GM23338 (cell line): ENCODE results near the gene CDC25C. TPM values are rescaled to one million over a fixed set of nuclear protein-coding genes. Genes with fewer than 3 reads are reported as not detected.

Experiments used
- ATAC-seq: fragments of 200-7000 bp; cut with Tn5 transposase; 3 replicates; pipeline ENCODE4 v1.9.1; 2020
- DNase-seq: peaks from one replicate; pipeline ENCODE4 v3.0.0-alpha.2; 2015; ENCODE audit warnings: low spot score
- H2AFZ ChIP-seq: fragments of 200-600 bp; sonication (generic); 2 replicates; pipeline ENCODE4 v1.8.0; 2016; ENCODE audit warnings: antibody characterized with exemption, mild to moderate bottlenecking, moderate library complexity
- H3F3A ChIP-seq: fragments of 200-600 bp; sonication (generic); replicated peaks from 2 replicates; pipeline ENCODE4 v1.8.0; 2017; ENCODE audit warnings: antibody characterized with exemption, mixed run types, low read depth
- H3K27ac ChIP-seq: fragments of 200-600 bp; sonication (generic); 2 replicates; pipeline ENCODE4 v1.6.1; 2016; ENCODE audit warnings: low read depth
- H3K27me3 ChIP-seq: fragments of 200-600 bp; sonication (generic); 2 replicates; pipeline ENCODE4 v1.8.0; 2016; ENCODE audit warnings: mild to moderate bottlenecking, mixed run types, moderate library complexity; ENCODE audit not compliant: insufficient read depth
- H3K36me3 ChIP-seq: fragments of 200-600 bp; sonication (generic); 2 replicates; pipeline ENCODE4 v1.8.0; 2016; ENCODE audit warnings: mild to moderate bottlenecking; ENCODE audit not compliant: insufficient read depth
- H3K4me1 ChIP-seq: fragments of 200-600 bp; sonication (generic); 2 replicates; pipeline ENCODE4 v1.8.0; 2016; ENCODE audit warnings: mild to moderate bottlenecking, moderate library complexity; ENCODE audit not compliant: insufficient read depth
- H3K4me2 ChIP-seq: fragments of 200-600 bp; sonication (generic); 2 replicates; pipeline ENCODE4 v1.7.1; 2017; ENCODE audit warnings: mixed run types
- H3K4me3 ChIP-seq: fragments of 200-600 bp; sonication (generic); 2 replicates; pipeline ENCODE4 v1.6.1; 2016; ENCODE audit warnings: mixed run types
- H3K79me2 ChIP-seq: fragments of 200-600 bp; sonication (generic); replicated peaks from 2 replicates; pipeline ENCODE4 v1.8.0; 2017; ENCODE audit warnings: mild to moderate bottlenecking; ENCODE audit not compliant: insufficient read depth
- H3K9me2 ChIP-seq: fragments of 200-600 bp; sonication (generic); 2 replicates; pipeline ENCODE4 v1.8.0; 2017; ENCODE audit not compliant: insufficient read depth
- H4K20me1 ChIP-seq: fragments of 200-600 bp; sonication (generic); replicated peaks from 2 replicates; pipeline ENCODE4 v1.8.0; 2017; ENCODE audit warnings: mild to moderate bottlenecking; ENCODE audit not compliant: insufficient read depth
- H3K27ac Mint-ChIP-seq: 2 replicates; pipeline ENCODE4 v1.8.0; 2020; ENCODE audit warnings: inconsistent platforms, mild to moderate bottlenecking, moderate library complexity, mixed read lengths
- H3K27me3 Mint-ChIP-seq: 3 replicates; pipeline ENCODE4 v1.8.0; 2022; ENCODE audit warnings: low read depth, mild to moderate bottlenecking, moderate library complexity, mixed read lengths, inconsistent platforms; ENCODE audit not compliant: insufficient read depth, poor library complexity
- H3K36me3 Mint-ChIP-seq: 3 replicates; pipeline ENCODE4 v1.8.0; 2021; ENCODE audit warnings: low read depth, mild to moderate bottlenecking, inconsistent platforms, moderate library complexity, mixed read lengths
- H3K4me1 Mint-ChIP-seq: 3 replicates; pipeline ENCODE4 v1.8.0; 2020; ENCODE audit warnings: mild to moderate bottlenecking, inconsistent platforms, mixed read lengths
- H3K4me3 Mint-ChIP-seq: 3 replicates; pipeline ENCODE4 v1.8.0; 2021; ENCODE audit warnings: moderate library complexity, mild to moderate bottlenecking, inconsistent platforms, mixed read lengths
- H3K9me3 Mint-ChIP-seq: 3 replicates; pipeline ENCODE4 v1.8.0; 2020; ENCODE audit warnings: moderate library complexity, mild to moderate bottlenecking, inconsistent platforms, mixed read lengths
- CREB1 ChIP-seq: fragments of 250-450 bp; sonication (Bioruptor Pico); IDR thresholded peaks from 2 replicates; pipeline ENCODE4 v1.5.0; 2020; ENCODE audit warnings: low read depth, mild to moderate bottlenecking, moderate library complexity
- ETS1 ChIP-seq: IDR thresholded peaks from 2 replicates; pipeline ENCODE4 v1.6.1; 2016; ENCODE audit warnings: antibody characterized with exemption
- EZH2 ChIP-seq: fragments of 200-600 bp; sonication (generic); IDR thresholded peaks from one replicate; pipeline ENCODE4 v1.8.0; 2017; ENCODE audit warnings: antibody characterized with exemption, mild to moderate bottlenecking, low read depth; ENCODE audit not compliant: unreplicated experiment
- EZH2phosphoT487 ChIP-seq: fragments of 200-600 bp; sonication (generic); IDR thresholded peaks from one replicate; pipeline ENCODE4 v1.8.1; 2018; ENCODE audit warnings: antibody characterized with exemption; ENCODE audit not compliant: unreplicated experiment
- JUNB ChIP-seq: IDR thresholded peaks from one replicate; pipeline ENCODE4 v1.6.1; 2016; ENCODE audit warnings: antibody characterized with exemption; ENCODE audit not compliant: unreplicated experiment
- POLR2AphosphoS5 ChIP-seq: IDR thresholded peaks from 2 replicates; pipeline ENCODE4 v1.6.1; 2016; ENCODE audit warnings: antibody characterized with exemption, low read depth
- REST ChIP-seq: IDR thresholded peaks from one replicate; pipeline ENCODE4 v1.6.1; 2018; ENCODE audit warnings: antibody characterized with exemption; ENCODE audit not compliant: unreplicated experiment
- STAT1 ChIP-seq: IDR thresholded peaks from one replicate; pipeline ENCODE4 v1.6.1; 2016; ENCODE audit warnings: antibody characterized with exemption; ENCODE audit not compliant: unreplicated experiment
- ZNF114 ChIP-seq: fragments of 250-450 bp; sonication (Bioruptor Pico); IDR thresholded peaks from 2 replicates; pipeline ENCODE4 v1.5.0; 2020; ENCODE audit warnings: mild to moderate bottlenecking, moderate library complexity
- ZNF331 ChIP-seq: fragments of 250-450 bp; sonication (Bioruptor Pico); IDR thresholded peaks from 2 replicates; pipeline ENCODE4 v1.5.0; 2020; ENCODE audit warnings: low read depth, mild to moderate bottlenecking, moderate library complexity
- polyA plus RNA-seq: library from polyadenylated mRNA; unstranded; fragments of >200 nt; fragmentation: Nextera tagmentation; extraction: Ambion mirVana; gene quantifications from 2 replicates; pipeline ENCODE4 v1.2.1, GENCODE V29; 2016
- total RNA-seq: library from RNA; depleted of rRNA; stranded (reverse); fragments of >200 nt; shearing (Covaris generic); gene quantifications from 2 replicates; pipeline ENCODE4 v1.2.3, GENCODE V29; 2014

CDC25C gene
- total and polyA plus RNA-seq, 2 experiments from 2014 or later, result 20.9 to 25.6 TPM

DNA sequence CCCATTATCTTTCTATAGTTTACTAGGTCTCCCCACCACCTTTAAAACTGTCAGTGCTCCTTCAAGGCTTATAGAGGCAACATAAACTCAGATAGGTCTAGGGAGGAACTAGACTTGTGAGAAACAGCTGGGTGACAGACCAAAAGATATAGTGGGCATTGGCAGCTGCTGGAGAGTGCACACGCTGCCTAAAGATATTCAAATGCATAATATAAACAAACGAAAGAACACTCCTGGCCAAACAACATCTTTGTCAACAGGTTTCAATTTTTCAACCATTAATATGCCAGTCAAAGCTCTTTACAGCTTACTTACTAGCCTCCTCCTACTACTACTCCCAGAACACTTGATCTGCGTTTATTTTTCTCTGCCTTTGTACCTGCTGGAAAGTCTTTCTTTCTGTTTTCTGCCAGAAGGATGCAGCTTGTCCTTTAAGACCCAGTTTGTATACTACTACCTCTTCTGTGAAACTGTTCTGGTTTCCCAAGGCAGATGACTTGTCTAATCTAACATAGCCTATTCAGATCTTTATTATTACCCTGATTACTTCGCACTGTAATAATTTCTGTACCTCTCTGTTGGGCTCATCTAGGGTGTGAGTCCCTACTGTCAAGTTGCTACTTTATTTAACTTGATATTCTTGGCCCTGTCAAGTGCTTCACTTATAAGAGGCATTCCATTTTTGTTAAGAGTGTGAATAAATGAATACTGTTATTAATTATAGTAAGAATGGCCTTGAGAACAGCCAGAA, 35.2 kb upstream of the CDC25C start:
- no peaks in the 10 kb centered on the region; the same call in 2 of the 3 replicates for H3K36me3 Mint-ChIP-seq
- H3K27ac Mint-ChIP-seq, result 0 out of 2 replicates have a peak overlapping the region, but pooled peaks have one; percentile 5
- Histone ChIP-seq H3K4me1 (peaks cover 8% of the 10 kb centered on the region; the same call in 1 of the 2 replicates), H3K4me2 (no peak overlapping the region), H3F3A (peaks cover under 1% of the 10 kb centered on the region; the same call in 1 of the 2 replicates), H3K36me3 (no peaks in the 10 kb centered on the region), H3K9me2 (no peaks in the 10 kb centered on the region), H4K20me1 (peaks cover 47% of the 10 kb centered on the region), H3K4me3 (no peak overlapping the region), H3K79me2 (peaks cover 100% of the 10 kb centered on the region), H3K27ac (no peak overlapping the region), H3K27me3 (no peaks in the 10 kb centered on the region), H2AFZ (no peak overlapping the region)
- no peak overlapping the region for H3K4me3 Mint-ChIP-seq
- H3K9me3 Mint-ChIP-seq, result no peaks in the 10 kb centered on the region
- H3K4me1 Mint-ChIP-seq, result no peaks in the 10 kb centered on the region; the same call in 2 of the 3 replicates
- peaks cover 1% of the 10 kb centered on the region for H3K27me3 Mint-ChIP-seq
- DNase-seq (no peak), ATAC-seq (no peak)
- TF ChIP-seq REST (no peak), ZNF114 (no peak), EZH2phosphoT487 (no peak), STAT1 (no peak)

DNA sequence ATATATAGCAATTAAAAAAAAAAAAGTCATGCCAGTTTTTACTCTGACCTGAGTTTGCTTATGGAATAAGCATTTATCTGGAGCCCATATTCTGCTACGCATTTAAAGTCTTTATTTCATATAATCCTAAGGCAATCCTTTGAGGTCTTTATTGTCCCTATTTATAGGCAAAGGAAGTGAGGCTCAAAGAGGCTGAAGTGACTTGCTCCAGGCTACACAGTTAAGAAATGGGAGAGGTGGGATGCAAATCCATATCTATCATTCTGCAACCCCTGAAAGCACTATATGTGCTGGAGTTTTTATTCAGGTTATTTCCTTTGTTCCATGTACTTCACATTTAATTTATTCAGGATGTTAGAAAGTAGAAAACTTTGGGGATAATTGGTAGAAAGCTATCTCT, 33.0 kb upstream of the CDC25C start:
- H3K36me3 Mint-ChIP-seq, result no peaks in the 10 kb centered on the region; the same call in 2 of the 3 replicates
- H3F3A ChIP-seq, result peaks cover 11% of the 10 kb centered on the region; the same call in 1 of the 2 replicates
- no peak overlapping the region for H3K27ac ChIP-seq
- no peak overlapping the region for H3K4me2 ChIP-seq
- no peak overlapping the region for H3K4me3 ChIP-seq
- H3K79me2 ChIP-seq, result peaks cover 100% of the 10 kb centered on the region
- no peak overlapping the region for H2AFZ ChIP-seq
- H3K27me3 Mint-ChIP-seq, result peaks cover 4% of the 10 kb centered on the region
- no peaks in the 10 kb centered on the region for H3K9me2 ChIP-seq
- peaks cover 59% of the 10 kb centered on the region for H4K20me1 ChIP-seq
- no peaks in the 10 kb centered on the region for H3K36me3 ChIP-seq
- no peak overlapping the region for H3K4me3 Mint-ChIP-seq
- peaks cover 3% of the 10 kb centered on the region; the same call in 2 of the 3 replicates for H3K4me1 Mint-ChIP-seq
- H3K27ac Mint-ChIP-seq, result no peak overlapping the region
- DNase-seq (no peak), ATAC-seq (no peak)
- H3K9me3 Mint-ChIP-seq, result no peaks in the 10 kb centered on the region
- H3K27me3 ChIP-seq, result no peaks in the 10 kb centered on the region
- H3K4me1 ChIP-seq, result peaks cover 11% of the 10 kb centered on the region; the same call in 1 of the 2 replicates
- TF ChIP-seq ZNF331 (CRISPR knock-in tag), result no peak
- no peak for TF ChIP-seq EZH2phosphoT487
- no peak for TF ChIP-seq JUNB
- TF ChIP-seq STAT1, result no peak
- no peak for TF ChIP-seq POLR2AphosphoS5
- no peak for TF ChIP-seq EZH2
- TF ChIP-seq ZNF114, result no peak
- TF ChIP-seq CREB1 (CRISPR knock-in tag), result no peak
- no peak for TF ChIP-seq ETS1
